ENCODE results near the gene MYO7B.

Gene MYO7B

DNA sequence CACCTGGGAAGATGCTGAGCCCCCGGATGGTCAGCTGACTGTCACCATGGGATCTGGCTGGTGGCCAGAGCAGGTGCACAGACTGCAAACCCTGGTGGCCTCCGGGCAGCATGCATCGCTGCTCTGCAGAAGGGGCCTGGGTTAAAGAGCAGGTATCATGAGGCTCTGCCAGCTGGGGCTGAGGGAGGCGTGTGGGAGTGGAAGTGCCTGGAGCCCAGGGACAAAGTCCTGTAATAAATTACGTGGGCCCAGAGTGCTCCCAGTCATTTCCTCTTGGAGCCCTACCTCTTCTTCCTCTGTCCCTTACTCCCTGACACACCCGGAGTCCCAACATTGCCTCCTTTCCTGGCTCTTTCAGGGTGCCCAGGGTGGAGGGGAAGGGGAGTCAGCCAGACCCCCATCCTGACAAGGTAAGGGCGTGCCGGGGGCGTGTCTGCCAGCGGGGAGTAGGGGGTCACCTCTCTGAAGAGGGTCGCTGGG, at the start of gene MYO7B:
Gene MYO7B (plus strand): TSS at position 262 of the 480 bp plus-strand sequence. CDS start 24,040 bp downstream, outside the sequence.
- peak; percentile 88 for DNase-seq

DNA sequence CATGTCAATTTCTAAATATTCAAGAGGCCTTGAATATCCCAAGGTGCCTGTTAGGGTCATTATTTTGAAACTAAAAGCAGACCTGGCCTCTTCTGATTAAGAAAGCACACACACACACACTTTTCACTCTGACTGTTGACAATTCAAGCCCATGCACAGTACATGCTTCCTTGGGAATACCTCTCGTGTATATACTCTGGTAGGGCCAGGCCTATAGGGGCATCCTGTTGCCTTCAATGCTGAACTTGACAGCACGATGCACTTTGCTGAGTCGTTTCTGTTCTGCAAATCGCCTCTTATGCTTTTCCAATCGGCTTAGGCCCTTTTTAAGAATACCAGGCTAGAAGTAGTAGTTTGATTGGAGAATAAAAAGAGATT, 49.8 kb upstream of the MYO7B start:
- DNase-seq, result no peak

GRCh38 chr2:127486247-127487058, 49.0 kb upstream of the MYO7B start:
- DNase-seq, result no peak

DNA sequence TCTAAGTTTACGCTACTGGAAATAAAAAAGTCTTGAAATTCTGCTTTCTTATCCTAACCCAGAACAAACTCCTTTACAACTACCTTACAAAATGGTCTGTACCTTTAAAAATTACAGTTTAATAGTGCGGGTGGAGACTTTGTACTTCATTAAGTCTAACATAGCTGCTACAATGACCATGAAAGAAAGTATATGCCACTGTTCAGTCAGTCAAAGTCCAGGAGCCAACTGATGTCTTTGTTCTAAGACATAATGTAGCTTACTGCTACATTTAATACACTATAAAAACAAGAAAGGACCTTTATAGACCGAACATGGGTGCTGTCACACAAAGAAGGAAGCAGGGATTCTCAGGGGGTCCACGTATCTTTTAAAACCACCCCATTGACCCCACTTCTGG, 45.2 kb upstream of the MYO7B start:
- no peak for DNase-seq

DNA sequence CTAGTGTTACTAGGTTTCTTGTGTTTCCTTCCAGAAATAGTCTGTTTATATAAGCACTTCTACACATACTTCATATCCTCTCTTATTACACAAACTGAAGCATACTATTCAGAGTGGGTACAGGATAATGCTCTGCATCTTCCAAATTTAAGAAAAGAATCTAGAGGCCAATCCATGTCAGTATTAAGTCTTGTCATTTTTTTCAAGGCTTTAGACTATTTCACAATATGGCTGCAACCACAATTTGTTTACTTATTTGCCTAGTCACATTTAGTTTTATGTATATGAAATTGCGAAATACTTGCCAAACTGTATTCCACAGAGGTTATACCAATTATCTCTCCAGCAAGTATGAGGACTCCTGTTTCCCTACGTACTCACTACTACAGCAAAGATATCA, 37.1 kb upstream of the MYO7B start:
- no peak for DNase-seq

- no peak for DNase-seq
Measured at GRCh38 chr2:127503491-127503890, 32.0 kb upstream of the MYO7B start.

DNA sequence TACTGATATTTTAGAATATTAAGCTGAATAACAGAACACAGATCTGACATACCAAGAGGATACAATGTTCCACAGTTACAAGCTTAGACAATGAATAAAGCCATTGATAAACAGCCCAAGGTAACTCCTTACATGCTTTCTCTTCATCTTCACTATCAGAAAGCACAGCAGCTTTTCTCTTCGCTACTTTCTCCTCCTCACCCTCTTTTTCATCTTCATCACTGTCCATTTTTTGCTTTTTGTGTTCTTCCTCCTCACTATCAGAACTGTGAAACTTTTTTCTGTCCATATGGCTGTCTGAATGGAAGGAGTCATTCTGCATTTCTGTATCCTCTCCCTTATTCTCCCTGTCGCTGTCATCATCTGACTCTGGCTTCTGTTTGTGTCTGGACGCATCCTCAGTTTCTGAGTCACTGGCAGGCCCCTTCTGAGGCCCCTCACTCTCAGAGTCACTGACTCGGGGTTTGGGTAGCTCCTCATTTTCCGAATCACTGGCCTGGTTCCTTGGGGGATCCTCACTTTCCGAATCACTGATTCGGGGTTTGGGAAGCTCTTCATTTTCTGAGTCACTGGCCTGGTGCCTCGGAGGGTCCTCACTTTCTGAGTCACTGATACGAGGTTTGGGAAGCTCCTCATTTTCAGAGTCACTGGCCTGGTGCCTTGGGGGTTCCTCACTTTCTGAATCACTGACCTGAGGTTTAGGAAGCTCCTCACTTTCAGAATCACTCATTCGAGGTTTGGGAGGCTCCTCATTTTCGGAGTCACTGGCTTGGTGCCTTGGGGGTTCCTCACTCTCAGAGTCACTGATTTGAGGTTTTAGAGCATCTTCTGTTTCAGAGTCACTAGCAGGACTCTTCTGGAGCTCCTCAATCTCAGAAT, 30.7 kb upstream of the MYO7B start:
- DNase-seq, result no peak

GRCh38 chr2:127506510-127506909, 29.0 kb upstream of the MYO7B start:
- DNase-seq, result no peak

DNA sequence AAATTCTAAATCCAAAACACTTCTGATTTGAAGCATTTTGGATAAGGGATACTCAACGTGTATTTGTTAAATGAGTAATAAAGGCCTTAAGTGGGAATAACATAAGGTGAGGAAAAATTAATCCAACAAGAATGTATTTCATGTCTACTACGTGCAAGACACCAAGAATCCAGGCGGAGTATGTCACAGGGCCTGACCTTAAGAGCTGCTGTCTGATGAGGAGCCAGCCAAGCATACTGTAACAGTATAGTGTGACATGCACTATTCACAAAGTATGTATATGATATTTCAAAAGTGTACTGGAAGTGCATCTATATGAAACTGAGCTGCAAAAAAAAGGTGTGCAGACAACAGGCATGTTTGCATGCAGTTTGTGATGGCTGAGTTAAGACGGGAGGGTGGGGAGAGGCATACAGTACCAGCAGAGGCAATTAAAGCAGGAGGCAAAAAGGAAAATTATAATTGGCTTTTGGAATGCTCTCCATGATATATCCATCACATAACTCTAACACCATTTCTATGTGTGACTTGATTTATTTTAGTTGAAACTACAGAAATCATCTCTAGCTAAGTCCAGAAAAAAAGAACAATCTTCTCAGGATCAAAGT, 27.4 kb upstream of the MYO7B start:
- DNase-seq, result no peak

DNA sequence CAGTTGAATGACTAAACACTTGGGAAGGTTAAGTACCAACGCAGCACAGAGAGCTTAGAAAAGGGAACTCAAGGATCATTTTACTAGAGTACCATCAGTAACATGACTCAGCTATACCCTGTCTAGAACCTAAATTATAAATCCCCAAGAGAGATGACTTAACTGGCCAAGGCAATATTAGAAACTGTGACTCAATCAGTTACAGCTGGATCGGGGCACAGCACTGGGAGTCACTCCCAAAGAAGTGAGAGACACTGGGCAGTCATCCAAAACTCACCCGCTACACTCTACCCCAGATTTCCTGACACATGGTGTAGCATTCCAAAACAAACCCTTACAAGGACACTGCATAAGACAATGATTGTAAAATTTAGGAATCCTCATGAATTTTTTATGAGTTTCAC, 26.9 kb upstream of the MYO7B start:
- peak; percentile 62 for DNase-seq

DNA sequence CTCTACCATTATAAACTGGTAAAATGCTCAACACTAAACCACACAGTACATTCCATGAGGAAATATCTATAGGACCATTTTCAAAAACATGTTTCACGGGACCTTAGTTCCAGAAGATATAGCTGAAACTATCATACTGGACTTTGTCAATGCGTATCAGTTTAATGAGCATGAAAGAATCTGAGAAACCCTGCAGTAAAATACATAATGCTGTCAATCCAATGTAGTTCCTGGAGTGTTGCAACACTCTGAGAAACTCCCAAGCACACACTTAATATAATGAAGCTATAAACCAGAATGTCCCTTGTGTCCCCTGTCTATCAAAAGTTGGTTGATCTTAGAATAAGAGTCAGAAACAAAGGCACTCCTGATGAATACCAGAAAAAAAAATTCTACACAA, 25.4 kb upstream of the MYO7B start:
- DNase-seq, result no peak

- no peak for DNase-seq
Measured at GRCh38 chr2:127511090-127511695, 24.3 kb upstream of the MYO7B start.

- DNase-seq, result no peak
Measured at GRCh38 chr2:127511917-127512316, 23.6 kb upstream of the MYO7B start.

DNA sequence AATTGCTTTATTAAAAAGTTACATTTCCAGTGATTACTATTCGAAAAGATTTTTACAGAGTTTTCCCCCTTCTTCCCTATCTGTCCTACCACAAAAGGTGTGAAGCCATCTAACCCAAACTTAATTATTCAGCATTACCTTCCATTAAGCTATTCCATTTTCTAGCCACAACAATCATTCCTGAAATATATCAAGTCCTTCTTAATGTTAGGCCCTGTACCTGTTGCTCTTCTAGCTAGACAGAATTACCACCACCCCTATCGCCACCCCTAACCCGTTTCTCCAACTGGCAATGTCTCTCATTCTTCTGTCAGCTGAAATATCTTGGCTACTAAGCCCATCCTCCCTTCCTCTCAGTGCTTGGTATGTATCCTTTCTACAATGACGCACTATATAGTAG, 23.1 kb upstream of the MYO7B start:
- DNase-seq, result no peak

DNA sequence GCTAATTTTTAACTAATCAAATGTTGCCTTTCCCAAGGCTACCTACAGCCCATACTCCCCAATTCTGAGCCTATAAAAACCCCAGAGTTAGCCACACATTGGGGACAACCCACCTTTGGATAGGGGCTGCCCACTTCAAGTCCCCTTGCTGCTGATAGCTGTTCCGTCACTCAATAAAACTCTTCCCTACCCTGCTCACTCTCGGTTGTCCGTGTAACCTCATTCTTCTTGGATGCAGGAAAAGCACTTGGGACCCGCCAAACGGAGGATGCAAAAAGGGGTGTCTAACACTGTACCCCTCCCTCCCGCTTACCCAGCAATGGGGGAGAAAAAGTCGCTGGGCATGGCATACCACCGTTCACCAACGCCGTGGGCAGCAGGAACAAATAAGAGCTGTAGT, 21.4 kb upstream of the MYO7B start:
- DNase-seq, result no peak

DNA sequence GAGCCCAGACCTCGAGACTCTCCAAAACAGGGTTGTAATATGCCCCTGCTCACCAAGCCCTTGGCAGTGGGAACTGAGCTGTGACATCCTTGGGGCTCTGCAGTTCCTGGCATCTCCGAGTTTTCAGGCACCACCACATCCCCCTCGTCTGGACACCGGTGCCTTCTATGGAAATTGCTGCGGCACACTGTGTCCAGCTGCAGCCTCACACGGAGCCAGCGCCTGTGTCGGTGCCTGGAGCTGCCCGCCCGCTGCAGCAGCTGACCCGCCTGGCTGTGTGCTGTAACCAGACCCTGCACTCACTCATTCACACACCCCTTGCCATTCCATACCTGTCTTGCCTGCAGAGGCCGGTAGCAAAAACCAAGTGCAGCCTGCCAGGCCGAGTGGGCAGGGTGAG, 21.0 kb upstream of the MYO7B start:
- DNase-seq, result no peak

- no peak for DNase-seq
Measured at GRCh38 chr2:127515383-127515915, 20.0 kb upstream of the MYO7B start.

GRCh38 chr2:127516041-127516762, 19.3 kb upstream of the MYO7B start:
- DNase-seq, result no peak

GRCh38 chr2:127517465-127517864, 18.0 kb upstream of the MYO7B start:
- DNase-seq, result no peak

DNA sequence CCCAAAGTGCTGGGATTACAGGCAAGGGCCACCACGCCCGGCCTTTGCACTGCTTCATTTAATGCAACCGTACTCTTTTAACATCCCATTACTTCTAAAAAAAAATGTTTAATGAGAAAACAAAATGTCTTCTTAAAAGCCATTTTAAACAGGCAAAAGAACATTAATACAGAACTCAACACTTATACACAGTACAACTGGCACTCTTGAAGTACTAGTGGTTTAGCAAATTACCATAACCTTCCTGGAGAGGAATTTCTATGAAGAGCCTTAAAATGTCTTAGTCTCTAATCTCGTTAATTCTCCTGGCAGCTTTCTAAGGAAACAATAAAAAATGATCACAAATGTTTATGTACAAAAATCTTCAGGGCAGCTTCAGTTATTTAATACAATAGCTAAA, 15.1 kb upstream of the MYO7B start:
- no peak for DNase-seq

- DNase-seq, result no peak
Measured at GRCh38 chr2:127523269-127523939, 12.1 kb upstream of the MYO7B start.

Measured in DMS53 (cell line).